ENCODE results near the gene ADCY3. TPM values are rescaled to one million over a fixed set of nuclear protein-coding genes. Genes with fewer than 3 reads are reported as not detected.

ADCY3 gene
- total RNA-seq, 2 experiments from 2014 or later = 59.5 to 92.8 TPM

- intact Hi-C loops (cut with DNase I, micrococcal nuclease) = no loop called here
- Mint-ChIP-seq H3K27me3 (no peaks in the 10 kb centered on the region), H3K9me3 (ENCODE audit: low read depth) (no peaks in the 10 kb centered on the region), H3K27ac (no peak overlapping the region), H3K4me1 (no peaks in the 10 kb centered on the region), H3K36me3 (ENCODE audit: low read depth) (peaks cover 2% of the 10 kb centered on the region), H3K4me3 (no peak overlapping the region)
- ATAC-seq (no peak), DNase-seq (no peak)
- CTCF ChIA-PET = interaction anchor here (0.9 kb wide), 1 partner anchor 10 kb away, joined by 3 read pairs; no protein-coding TSS in a partner anchor
- POLR2A ChIA-PET = no interaction called here
Measured at GRCh38 chr2:24874035-24874434, 46.0 kb downstream of the ADCY3 start.

DNA sequence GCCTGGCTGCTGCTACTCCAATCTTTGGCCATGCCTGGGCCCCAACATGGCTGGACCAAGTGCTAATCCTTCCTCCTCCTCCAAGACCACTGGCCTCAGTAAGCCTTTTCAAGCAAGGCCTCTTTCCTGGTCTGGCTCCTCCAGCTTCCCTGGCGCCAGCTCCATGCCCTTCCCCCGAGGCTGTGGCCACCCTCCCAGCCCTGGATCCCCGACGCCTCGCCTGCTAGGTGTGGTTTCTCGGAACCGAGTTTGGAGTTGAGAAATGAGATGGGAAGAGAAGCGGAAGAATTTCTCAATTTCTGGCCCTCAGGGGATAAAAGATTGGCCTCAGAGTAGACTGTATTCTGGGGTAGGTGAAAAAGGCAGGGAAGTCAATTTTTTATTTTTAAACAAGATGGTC is 46.4 kb downstream of the ADCY3 start:
- CTCF ChIA-PET = interaction anchor here (0.9 kb wide), 1 partner anchor 10 kb away, joined by 3 read pairs; no protein-coding TSS in a partner anchor

DNA sequence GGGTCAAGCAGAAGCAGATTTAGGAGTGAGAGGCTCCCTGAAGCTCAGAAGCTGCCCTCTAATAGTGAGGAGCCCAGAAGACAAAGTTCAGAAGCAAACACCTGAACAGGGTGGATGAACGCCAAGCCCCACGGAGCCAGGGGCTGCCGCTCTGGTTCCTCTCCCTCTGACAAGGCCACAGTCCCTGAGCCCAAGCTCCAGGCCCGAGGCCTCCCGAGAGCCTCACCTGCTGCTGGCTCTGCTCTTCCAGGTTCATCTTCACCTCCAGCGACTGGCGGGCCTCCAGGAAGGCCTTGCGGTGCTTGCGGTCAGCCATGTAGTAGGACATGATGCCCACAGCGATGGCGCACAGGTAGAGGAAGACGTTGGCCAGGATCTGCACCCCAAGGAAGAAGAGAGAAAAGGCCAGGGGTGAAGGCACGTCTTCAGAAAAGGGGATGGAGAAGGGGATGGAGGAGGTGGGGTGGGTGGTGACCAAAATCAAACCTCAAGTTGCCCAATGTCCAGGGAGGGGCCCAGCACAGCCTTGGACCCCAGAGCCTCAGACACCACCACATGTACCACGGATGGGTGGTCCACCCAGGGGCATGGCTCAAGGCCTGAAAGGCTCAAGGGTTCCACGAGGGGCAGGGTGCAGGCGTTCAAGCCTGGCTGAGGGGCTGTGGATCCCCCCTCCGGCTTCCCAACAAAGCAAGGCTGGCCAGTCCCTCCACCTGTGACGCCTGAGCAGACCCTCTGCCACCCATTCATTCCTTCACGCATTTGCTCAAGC is 47.5 kb downstream of the ADCY3 start:
- no peak for ATAC-seq
- Mint-ChIP-seq H3K27me3 (no peaks in the 10 kb centered on the region), H3K36me3 (ENCODE audit: low read depth) (peaks cover 6% of the 10 kb centered on the region), H3K27ac (no peak overlapping the region), H3K4me3 (no peak overlapping the region), H3K9me3 (ENCODE audit: low read depth) (no peaks in the 10 kb centered on the region), H3K4me1 (no peaks in the 10 kb centered on the region)
- intact Hi-C loops (cut with DNase I, micrococcal nuclease) = no loop called here
- ChIA-PET POLR2A (no interaction called here), CTCF (interaction anchor here (0.7 kb wide), 1 partner anchor 1119 kb away, joined by 3 read pairs; no protein-coding TSS in a partner anchor)
- DNase-seq = no peak

More for the DNA sequence above, 46.4 kb downstream of the ADCY3 start:
- no peaks in the 10 kb centered on the region for H3K9me3 Mint-ChIP-seq (ENCODE audit: low read depth)
- intact Hi-C loops (cut with DNase I, micrococcal nuclease) = no loop called here
- DNase-seq (no peak), ATAC-seq (no peak)
- H3K36me3 Mint-ChIP-seq (ENCODE audit: low read depth) = peaks cover 2% of the 10 kb centered on the region
- H3K27ac Mint-ChIP-seq = no peak overlapping the region
- H3K27me3 Mint-ChIP-seq = no peaks in the 10 kb centered on the region
- H3K4me1 Mint-ChIP-seq = no peaks in the 10 kb centered on the region
- POLR2A ChIA-PET = no interaction called here
- H3K4me3 Mint-ChIP-seq = no peak overlapping the region

- H3K4me1 Mint-ChIP-seq = peaks cover 2% of the 10 kb centered on the region
- ATAC-seq (no peak), DNase-seq (no peak)
- ChIA-PET CTCF (interaction anchor here (0.7 kb wide), 1 partner anchor 1119 kb away, joined by 3 read pairs; no protein-coding TSS in a partner anchor), POLR2A (no interaction called here)
- peaks cover 11% of the 10 kb centered on the region for H3K36me3 Mint-ChIP-seq (ENCODE audit: low read depth)
- H3K27ac Mint-ChIP-seq = no peak overlapping the region
- intact Hi-C loops (cut with DNase I, micrococcal nuclease) = no loop called here
- no peak overlapping the region for H3K4me3 Mint-ChIP-seq
- H3K9me3 Mint-ChIP-seq (ENCODE audit: low read depth) = no peaks in the 10 kb centered on the region
- H3K27me3 Mint-ChIP-seq = no peaks in the 10 kb centered on the region
Measured at GRCh38 chr2:24871852-24872333, 48.1 kb downstream of the ADCY3 start.

- H3K4me1 Mint-ChIP-seq = peaks cover 5% of the 10 kb centered on the region
- ChIA-PET POLR2A (no interaction called here), CTCF (no interaction called here)
- intact Hi-C loops (cut with DNase I, micrococcal nuclease) = no loop called here
- no peak overlapping the region for H3K4me3 Mint-ChIP-seq
- H3K27ac Mint-ChIP-seq = no peak overlapping the region
- no peak for ATAC-seq
- no peak for DNase-seq
- no peaks in the 10 kb centered on the region for H3K27me3 Mint-ChIP-seq
- H3K36me3 Mint-ChIP-seq (ENCODE audit: low read depth) = peaks cover 14% of the 10 kb centered on the region
- no peaks in the 10 kb centered on the region for H3K9me3 Mint-ChIP-seq (ENCODE audit: low read depth)
Measured at GRCh38 chr2:24870891-24871705, 48.9 kb downstream of the ADCY3 start.

GRCh38 chr2:24870440-24870839 is 49.6 kb downstream of the ADCY3 start:
- intact Hi-C loops (cut with DNase I, micrococcal nuclease) = no loop called here
- ChIA-PET POLR2A (no interaction called here), CTCF (no interaction called here)
- H3K9me3 Mint-ChIP-seq (ENCODE audit: low read depth) = no peaks in the 10 kb centered on the region
- H3K27ac Mint-ChIP-seq = peak overlapping the region; percentile 35
- peaks cover 15% of the 10 kb centered on the region for H3K36me3 Mint-ChIP-seq (ENCODE audit: low read depth)
- no peaks in the 10 kb centered on the region for H3K27me3 Mint-ChIP-seq
- peaks cover 5% of the 10 kb centered on the region for H3K4me1 Mint-ChIP-seq
- DNase-seq (no peak), ATAC-seq (no peak)
- H3K4me3 Mint-ChIP-seq = no peak overlapping the region

DNA sequence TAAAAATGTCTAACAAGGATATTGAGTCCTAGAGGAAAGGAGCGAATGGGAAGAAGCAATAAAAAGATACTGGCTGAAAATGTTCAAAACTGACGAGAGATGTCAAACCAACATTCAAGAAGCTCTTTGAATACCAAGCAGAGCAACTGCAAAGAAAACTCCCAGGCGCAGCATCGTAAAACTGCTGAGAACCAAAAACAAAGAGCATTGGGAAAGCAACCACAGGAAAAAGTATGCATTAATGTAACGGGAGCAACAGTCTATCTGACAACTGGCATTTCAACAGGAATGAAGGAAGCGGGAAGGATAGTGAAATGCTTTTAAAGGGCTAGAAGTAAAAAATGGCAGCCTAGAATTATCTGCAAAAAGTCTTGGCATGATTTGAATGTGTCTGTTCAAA is 53.1 kb downstream of the ADCY3 start:
- no peak overlapping the region for H3K4me3 Mint-ChIP-seq
- ATAC-seq (no peak), DNase-seq (no peak)
- no peaks in the 10 kb centered on the region for H3K9me3 Mint-ChIP-seq (ENCODE audit: low read depth)
- H3K4me1 Mint-ChIP-seq = peaks cover 5% of the 10 kb centered on the region
- ChIA-PET POLR2A (no interaction called here), CTCF (no interaction called here)
- intact Hi-C loops (cut with DNase I, micrococcal nuclease) = no loop called here
- H3K27ac Mint-ChIP-seq = no peak overlapping the region
- H3K27me3 Mint-ChIP-seq = no peaks in the 10 kb centered on the region
- H3K36me3 Mint-ChIP-seq (ENCODE audit: low read depth) = peaks cover 15% of the 10 kb centered on the region

DNA sequence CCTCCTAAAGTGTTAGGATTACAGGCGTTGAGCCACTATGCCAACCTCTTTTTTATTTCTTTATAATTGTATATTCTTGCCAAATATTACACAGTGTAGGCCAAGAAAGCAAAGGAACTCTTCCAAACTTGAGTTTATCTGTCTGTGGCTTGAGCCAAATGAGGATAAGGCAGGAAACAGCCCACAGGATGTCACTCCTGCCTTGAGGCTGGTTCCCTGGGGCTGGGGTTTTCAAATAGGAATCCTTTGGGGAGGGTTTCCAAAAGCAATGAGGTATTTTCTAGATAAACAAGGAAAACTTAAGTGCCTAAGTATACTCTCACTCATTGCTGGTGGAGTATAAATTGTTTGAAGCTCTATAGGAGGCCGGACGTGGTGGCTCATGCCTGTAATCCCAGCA is 56.4 kb downstream of the ADCY3 start:
- peaks cover 13% of the 10 kb centered on the region for H3K36me3 Mint-ChIP-seq (ENCODE audit: low read depth)
- no peak overlapping the region for H3K27ac Mint-ChIP-seq
- DNase-seq = no peak
- ATAC-seq = no peak
- ChIA-PET CTCF (interaction anchor here (0.6 to 1.3 kb wide), 2 partner anchors 11 to 397 kb away, joined by 3 to 4 read pairs; no protein-coding TSS in a partner anchor), POLR2A (no interaction called here)
- no peaks in the 10 kb centered on the region for H3K9me3 Mint-ChIP-seq (ENCODE audit: low read depth)
- H3K27me3 Mint-ChIP-seq = no peaks in the 10 kb centered on the region
- peaks cover 5% of the 10 kb centered on the region for H3K4me1 Mint-ChIP-seq
- intact Hi-C loops (cut with DNase I, micrococcal nuclease) = no loop called here
- no peak overlapping the region for H3K4me3 Mint-ChIP-seq

DNA sequence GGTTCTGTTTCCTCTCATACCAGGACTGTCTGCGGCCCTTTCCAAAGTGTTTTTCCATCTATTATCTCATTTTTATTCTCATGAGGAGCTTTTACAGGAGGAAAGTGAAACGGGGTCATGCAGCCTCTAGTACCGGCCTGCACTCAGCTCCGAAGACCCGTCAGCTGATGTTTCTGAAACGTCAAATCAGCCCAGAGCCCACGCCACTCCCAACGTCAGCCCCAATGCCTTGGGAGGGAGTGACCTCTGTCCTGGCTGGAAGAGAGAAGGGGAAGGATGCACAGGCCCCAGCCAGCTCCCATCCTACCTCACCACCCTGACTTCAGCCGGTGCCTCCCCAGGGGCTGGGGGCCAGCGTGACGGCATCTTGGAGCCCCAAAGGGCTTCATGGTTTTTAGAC is 58.5 kb downstream of the ADCY3 start:
- Mint-ChIP-seq H3K27me3 (no peaks in the 10 kb centered on the region), H3K4me1 (no peaks in the 10 kb centered on the region), H3K4me3 (no peak overlapping the region), H3K27ac (no peak overlapping the region), H3K36me3 (ENCODE audit: low read depth) (peaks cover 1% of the 10 kb centered on the region), H3K9me3 (ENCODE audit: low read depth) (no peaks in the 10 kb centered on the region)
- DNase-seq = no peak
- ChIA-PET POLR2A (interaction anchor here (0.7 kb wide), 1 partner anchor 610 kb away, joined by 3 read pairs; no protein-coding TSS in a partner anchor), CTCF (interaction anchor here (0.5 kb wide), 2 partner anchors 30 to 452 kb away, joined by 3 to 5 read pairs; no protein-coding TSS in a partner anchor)
- no peak for ATAC-seq
- intact Hi-C loops (cut with DNase I, micrococcal nuclease) = no loop called here

GRCh38 chr2:24860631-24861030 is 59.4 kb downstream of the ADCY3 start:
- DNase-seq (no peak), ATAC-seq (no peak)
- H3K4me1 Mint-ChIP-seq = no peaks in the 10 kb centered on the region
- H3K27ac Mint-ChIP-seq = no peak overlapping the region
- no peaks in the 10 kb centered on the region for H3K9me3 Mint-ChIP-seq (ENCODE audit: low read depth)
- no peaks in the 10 kb centered on the region for H3K27me3 Mint-ChIP-seq
- H3K4me3 Mint-ChIP-seq = no peak overlapping the region
- peaks cover 5% of the 10 kb centered on the region for H3K36me3 Mint-ChIP-seq (ENCODE audit: low read depth)
- ChIA-PET CTCF (interaction anchor here (0.7 kb wide), 1 partner anchor 1938 kb away, joined by 3 read pairs; no protein-coding TSS in a partner anchor), POLR2A (no interaction called here)
- intact Hi-C loops (cut with DNase I, micrococcal nuclease) = no loop called here

DNA sequence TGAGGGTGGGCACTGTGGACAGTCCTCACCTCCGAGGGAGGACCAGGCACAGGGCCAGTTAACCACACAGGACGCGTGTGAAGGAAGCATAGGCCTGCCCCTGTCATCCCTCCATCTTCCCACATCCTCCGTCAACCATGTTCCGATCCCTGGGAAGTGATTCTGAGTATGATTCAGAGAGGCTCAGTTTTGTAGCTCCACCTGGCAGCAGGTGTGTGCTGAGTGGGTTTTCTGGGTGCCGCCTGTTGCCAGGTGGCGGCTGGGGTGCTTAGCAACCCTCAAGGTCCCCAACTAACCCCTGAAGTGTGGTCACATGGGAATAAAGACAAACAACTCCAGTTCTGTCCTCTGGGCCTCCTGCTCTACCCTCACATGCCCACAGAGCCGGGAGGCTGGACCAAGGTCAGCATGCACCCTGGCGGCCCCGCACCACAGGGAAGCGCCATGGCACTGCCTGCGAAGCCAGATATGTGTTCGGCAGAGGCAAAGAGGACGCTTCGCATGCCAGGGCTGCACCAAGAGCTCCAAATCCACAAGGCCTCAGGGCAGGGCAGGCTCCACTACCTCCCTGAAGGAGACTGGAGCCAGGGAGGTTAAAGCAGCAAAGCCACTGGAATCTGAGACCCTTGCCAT is 60.0 kb downstream of the ADCY3 start:
- DNase-seq = no peak
- CTCF ChIA-PET = interaction anchor here (0.5 kb wide), 1 partner anchor 23 kb away, joined by 3 read pairs; no protein-coding TSS in a partner anchor
- Mint-ChIP-seq H3K4me1 (no peaks in the 10 kb centered on the region), H3K36me3 (ENCODE audit: low read depth) (peaks cover 5% of the 10 kb centered on the region), H3K27me3 (no peaks in the 10 kb centered on the region), H3K27ac (no peak overlapping the region), H3K9me3 (ENCODE audit: low read depth) (no peaks in the 10 kb centered on the region), H3K4me3 (no peak overlapping the region)
- intact Hi-C loops (cut with DNase I, micrococcal nuclease) = no loop called here
- ATAC-seq = no peak
- POLR2A ChIA-PET = no interaction called here
